ENCODE results near the gene FAM98C.
"Not testable (repeated sequence)": the region's sequence is repeated elsewhere in the genome, so short reads cannot be mapped to it uniquely, and the experiment has no call there.

The FAM98C gene

GRCh38 chr19:38402967-38403674 lies at the start of gene FAM98C:
FAM98C (plus strand) TSS chr19:38403093; CDS start chr19:38403154, 61 bp downstream.
- DNase-seq (ENCODE audit: low read depth), result peak; percentile 95

DNA sequence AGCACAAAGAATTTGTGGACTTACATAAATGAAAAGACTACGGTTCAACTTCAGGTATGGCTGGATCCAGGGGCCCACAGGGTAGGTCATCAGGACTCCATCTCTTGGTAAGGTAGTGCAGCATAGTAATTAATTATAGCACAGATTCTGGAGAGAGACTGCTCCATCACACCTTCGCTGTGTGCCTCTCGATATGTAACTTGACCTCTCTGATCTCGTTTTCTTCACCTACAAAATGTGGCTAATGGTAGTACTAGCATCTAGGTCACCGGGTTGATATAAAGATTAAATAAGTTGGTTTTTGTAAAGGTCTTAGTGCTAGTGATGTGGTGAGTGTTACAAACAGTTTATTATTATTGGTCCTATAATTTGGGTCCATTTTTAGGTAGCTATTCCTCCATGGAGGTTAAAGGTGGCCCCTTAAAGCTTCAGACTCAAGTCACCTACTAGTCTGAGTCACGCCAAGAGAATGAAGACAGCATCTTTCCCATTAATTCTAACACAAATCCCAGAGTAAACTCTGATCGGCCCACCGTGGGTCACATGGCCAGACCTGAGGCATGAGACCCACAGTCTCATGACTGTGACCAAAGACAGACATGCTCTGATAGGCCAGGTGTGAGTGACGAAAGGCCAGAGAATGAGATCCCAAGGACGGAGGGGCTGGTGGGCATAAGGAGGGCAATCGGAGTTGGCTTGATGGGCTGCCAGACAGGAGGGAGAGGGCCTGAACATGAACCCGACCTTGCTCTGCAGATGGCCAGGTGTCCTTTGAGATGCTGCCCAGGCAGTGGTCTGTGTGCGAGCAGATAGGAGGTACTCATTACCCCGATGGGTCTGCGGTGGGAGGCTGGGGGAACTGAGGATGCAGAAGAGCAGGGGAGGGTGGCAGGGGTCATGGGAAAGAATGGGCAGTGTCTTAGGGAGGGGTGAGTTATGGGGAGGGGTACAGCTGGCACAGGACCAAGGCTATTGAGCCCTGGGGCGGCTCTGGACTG lies 46.9 kb upstream of the FAM98C start:
- no peak for DNase-seq (ENCODE audit: low read depth)

DNA sequence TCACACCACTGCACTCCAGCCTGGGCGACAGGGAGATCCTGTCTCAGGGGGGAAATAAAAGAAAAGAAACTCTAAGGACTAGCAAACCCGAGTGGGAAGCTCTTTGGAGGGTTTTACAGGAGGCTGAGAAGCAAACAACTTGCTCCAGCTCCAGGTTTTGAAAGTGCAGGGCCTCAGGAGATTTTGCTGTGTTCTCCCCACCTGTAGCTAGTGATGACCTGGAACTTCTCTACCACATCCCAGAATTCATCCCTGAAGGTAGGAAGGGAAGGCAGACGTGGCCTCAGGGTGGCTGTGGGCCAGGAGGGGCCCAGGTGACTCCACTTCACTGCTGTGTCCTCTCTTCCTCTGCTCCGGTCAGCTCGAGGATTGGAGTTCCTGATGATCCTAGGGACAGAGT lies 44.8 kb upstream of the FAM98C start:
- DNase-seq (ENCODE audit: low read depth), result no peak

GRCh38 chr19:38359242-38360021 lies 43.5 kb upstream of the FAM98C start:
- no peak for DNase-seq (ENCODE audit: low read depth)

DNA sequence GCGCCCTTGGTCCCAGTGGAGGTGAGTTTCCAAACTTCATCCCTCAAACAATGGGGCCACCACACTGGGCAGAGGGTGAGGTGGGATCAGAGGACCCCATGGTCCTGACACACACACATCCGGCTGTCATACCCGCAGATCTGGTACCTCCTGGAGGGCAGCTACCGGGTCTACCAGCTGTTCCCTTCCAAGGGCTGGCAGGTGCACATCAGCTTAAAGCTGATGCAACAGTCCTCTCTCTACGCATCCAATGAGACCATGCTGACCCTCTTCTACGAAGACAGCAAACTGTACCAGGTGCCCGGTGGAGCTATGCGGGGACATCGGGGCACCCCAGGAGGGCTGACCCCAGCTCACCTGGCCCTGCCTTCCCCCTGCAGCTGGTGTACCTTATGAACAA lies 42.5 kb upstream of the FAM98C start:
- DNase-seq (ENCODE audit: low read depth), result no peak

DNA sequence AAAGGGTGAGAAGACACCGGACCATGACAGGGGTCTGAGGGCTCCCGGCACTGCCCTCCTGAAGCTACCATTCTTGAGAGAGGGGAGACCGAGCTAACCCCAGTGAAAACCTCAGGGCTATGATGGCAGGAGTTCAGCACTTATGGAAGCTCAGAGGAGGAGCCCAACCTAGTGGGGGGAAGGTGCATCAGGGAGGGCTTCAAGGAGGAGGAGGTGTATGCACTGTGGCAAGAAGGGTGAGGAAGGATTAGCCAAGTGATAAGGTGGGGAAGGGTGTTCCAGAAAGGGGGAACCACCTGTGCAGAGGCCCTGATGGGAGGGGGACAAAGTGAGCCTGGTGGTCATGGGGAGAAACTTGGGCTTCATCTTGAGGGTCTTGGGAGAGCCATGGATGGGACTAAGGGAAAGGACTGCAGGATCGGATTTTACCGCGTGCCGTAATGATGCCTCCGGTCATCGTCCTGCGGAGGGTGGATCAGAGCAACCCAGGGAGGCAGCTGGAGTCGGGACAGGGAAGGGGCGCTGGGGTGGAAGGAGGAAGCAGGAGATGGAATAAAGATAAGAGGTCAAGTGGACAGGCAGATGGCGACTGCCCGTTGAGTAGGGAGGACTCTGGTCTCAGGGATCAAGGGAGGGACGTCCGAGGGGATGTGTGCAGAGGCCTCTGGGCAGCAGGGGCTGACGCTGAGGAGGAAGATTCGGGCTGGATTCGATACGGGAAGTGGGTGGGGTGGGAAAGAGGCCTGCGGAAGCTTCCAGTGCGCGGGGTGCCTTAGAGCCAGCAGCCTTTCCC lies 41.9 kb upstream of the FAM98C start:
- DNase-seq (ENCODE audit: low read depth), result no peak

GRCh38 chr19:38361633-38362075 lies 41.2 kb upstream of the FAM98C start:
- DNase-seq (ENCODE audit: low read depth), result peak; percentile 37

- peak; percentile 41 for DNase-seq (ENCODE audit: low read depth)
Observed at GRCh38 chr19:38362076-38362945, 40.6 kb upstream of the FAM98C start.

DNA sequence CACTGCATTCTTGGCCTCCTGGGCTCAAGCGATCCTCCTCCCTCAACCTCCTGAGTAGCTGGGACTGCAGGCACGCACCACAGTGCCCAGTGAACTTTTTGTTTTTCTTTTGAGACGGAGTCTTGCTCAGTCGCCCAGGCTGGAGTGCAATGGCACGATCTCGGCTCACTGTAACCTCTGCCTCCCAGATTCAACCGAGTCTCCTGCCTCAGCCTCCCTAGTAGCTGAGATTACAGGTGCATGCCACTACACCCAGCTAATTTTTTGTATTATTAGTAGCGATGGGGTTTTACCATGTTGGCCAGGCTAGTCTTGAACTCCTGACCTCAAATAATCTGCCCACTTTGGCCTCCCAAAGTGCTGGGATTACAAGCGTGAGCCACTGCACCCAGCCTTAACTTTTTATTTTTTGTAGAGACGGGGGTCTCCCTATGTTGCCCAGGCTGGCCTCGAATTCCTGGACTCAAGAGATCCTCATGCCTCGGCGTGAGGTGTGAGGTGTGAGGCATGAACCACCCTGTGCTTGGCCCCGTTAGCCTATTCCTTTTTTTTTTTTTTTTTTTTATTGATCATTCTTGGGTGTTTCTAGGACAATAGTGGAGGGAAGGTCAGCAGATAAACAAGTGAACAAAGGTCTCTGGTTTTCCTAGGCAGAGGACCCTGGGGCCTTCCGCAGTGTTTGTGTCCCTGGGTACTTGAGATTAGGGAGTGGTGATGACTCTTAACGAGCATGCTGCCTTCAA lies 39.8 kb upstream of the FAM98C start:
- not testable (repeated sequence) for DNase-seq (ENCODE audit: low read depth)

- no peak for DNase-seq (ENCODE audit: low read depth)
Observed at GRCh38 chr19:38367041-38367440, 35.9 kb upstream of the FAM98C start.

DNA sequence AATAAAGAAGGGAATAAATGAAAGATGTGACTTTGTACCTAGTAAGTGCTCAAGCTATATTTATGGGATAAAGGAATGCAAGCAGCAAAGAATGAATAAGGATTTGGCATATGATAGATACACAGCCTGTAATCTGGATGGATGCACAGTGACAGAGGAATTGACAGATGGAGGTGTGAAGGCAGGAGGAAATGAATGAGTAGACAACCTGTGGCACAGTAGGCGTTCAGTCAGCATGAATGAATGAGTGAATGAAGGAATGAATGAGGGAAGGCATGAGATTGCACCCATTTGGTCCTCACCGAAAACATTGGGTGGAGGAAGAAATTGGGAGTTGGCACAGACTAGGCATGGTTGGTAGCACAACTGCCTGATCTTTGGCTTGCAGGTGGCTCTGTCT lies 33.3 kb upstream of the FAM98C start:
- no peak for DNase-seq (ENCODE audit: low read depth)

- DNase-seq (ENCODE audit: low read depth), result no peak
Observed at GRCh38 chr19:38370299-38370698, 32.6 kb upstream of the FAM98C start.

- no peak for DNase-seq (ENCODE audit: low read depth)
Observed at GRCh38 chr19:38371081-38371480, 31.8 kb upstream of the FAM98C start.

DNA sequence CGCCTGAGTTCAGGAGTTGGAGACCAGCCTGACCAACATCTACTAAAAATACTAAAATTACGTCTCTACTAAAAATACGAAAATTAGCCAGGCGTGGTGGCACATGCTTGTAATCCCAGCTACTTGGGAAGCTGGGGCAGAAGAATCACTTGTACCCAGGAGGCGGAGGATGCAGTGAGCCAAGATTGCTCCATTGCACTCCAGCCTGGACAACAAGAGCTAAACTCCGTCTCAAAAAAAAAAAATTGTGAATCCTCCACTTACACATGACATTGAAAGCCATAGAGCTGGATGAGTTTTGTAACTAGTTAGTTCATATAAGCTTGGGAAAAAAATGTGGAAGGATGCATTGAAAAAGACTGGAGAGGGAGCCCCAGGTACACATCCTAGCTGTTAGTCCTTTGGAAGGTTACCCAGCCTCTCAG lies 29.0 kb upstream of the FAM98C start:
- DNase-seq (ENCODE audit: low read depth), result no peak

- peak; percentile 94 for DNase-seq (ENCODE audit: low read depth)
Observed at GRCh38 chr19:38374332-38375097, 28.4 kb upstream of the FAM98C start, which contains the start of gene PSMD8. PSMD8 (plus strand) TSS chr19:38374571; CDS start chr19:38374602, 31 bp downstream.

GRCh38 chr19:38375098-38375493 lies 27.8 kb upstream of the FAM98C start:
- DNase-seq (ENCODE audit: low read depth), result no peak

- DNase-seq (ENCODE audit: low read depth), result no peak
Observed at GRCh38 chr19:38375748-38376147, 27.1 kb upstream of the FAM98C start.

GRCh38 chr19:38376576-38376975 lies 26.3 kb upstream of the FAM98C start:
- DNase-seq (ENCODE audit: low read depth), result no peak

GRCh38 chr19:38377052-38377451 lies 25.8 kb upstream of the FAM98C start:
- DNase-seq (ENCODE audit: low read depth), result no peak
